ENCODE results near the gene B3GALT6. TPM values are rescaled to one million over a fixed set of nuclear protein-coding genes. Genes with fewer than 3 reads are reported as not detected.

B3GALT6 gene
- total and polyA plus RNA-seq, 8 donors, result 1.8 to 13.8 (median 7.5) TPM; not detected in 1

- Histone ChIP-seq H3K36me3 (peaks cover 54 to 99% (median 96%) of the 10 kb centered on the region in 4 donors), H3K4me1 (peaks cover 0 to 17% (median 5%) of the 10 kb centered on the region in 4 donors), H3K27me3 (no peaks in the 10 kb centered on the region), H3K27ac (peak overlapping the region in 1 of 5 donors; percentile 37), H3K9me3 (no peaks in the 10 kb centered on the region), H3K4me3 (no peak overlapping the region)
- intact Hi-C loops (cut with DNase I; ENCODE audit: low total_unique reads), result no loop called here
- no peak for DNase-seq
- TF ChIP-seq EP300 (IDR thresholded peaks at IDR 0.05) (no peak), CTCF (IDR thresholded peaks at IDR 0.05) (no peak), POLR2A (IDR thresholded peaks at IDR 0.05) (no peak), POLR2AphosphoS5 (IDR thresholded peaks at IDR 0.05) (no peak)
- WGBS, 5 donors, result 87 to 91% (median 89%) methylated on average over 9 of the region's 9 CpGs
Observed at GRCh38 chr1:1264026-1264425, 32.0 kb downstream of the B3GALT6 start.

GRCh38 chr1:1264868-1265272, 32.8 kb downstream of the B3GALT6 start:
- H3K36me3 ChIP-seq, result peaks cover 47 to 96% (median 88%) of the 10 kb centered on the region in 4 donors
- no peak overlapping the region for H3K4me3 ChIP-seq
- intact Hi-C loops (cut with DNase I; ENCODE audit: low total_unique reads), result no loop called here
- no peak for DNase-seq
- peaks cover 0 to 16% (median 8%) of the 10 kb centered on the region in 4 donors for H3K4me1 ChIP-seq
- peak overlapping the region in 2 of 5 donors; percentile 37 to 48 for H3K27ac ChIP-seq
- TF ChIP-seq POLR2A (IDR thresholded peaks at IDR 0.05) (no peak), POLR2AphosphoS5 (IDR thresholded peaks at IDR 0.05) (peak in 1 of 3 donors; percentile 3), EP300 (IDR thresholded peaks at IDR 0.05) (no peak), CTCF (IDR thresholded peaks at IDR 0.05) (no peak)
- no peaks in the 10 kb centered on the region for H3K9me3 ChIP-seq
- 77 to 82% (median 81%) methylated on average over 9 to 10 of the region's 10 CpGs for WGBS, 5 donors
- H3K27me3 ChIP-seq, result no peaks in the 10 kb centered on the region

GRCh38 chr1:1267488-1268283, 35.6 kb downstream of the B3GALT6 start:
- H3K4me1 ChIP-seq, result peaks cover 23 to 44% (median 36%) of the 10 kb centered on the region in 4 donors
- H3K9me3 ChIP-seq, result no peaks in the 10 kb centered on the region
- no peak for DNase-seq
- H3K4me3 ChIP-seq, result no peak overlapping the region
- H3K36me3 ChIP-seq, result peaks cover 29 to 74% (median 68%) of the 10 kb centered on the region in 4 donors
- H3K27ac ChIP-seq, result no peak overlapping the region
- no peaks in the 10 kb centered on the region for H3K27me3 ChIP-seq
- TF ChIP-seq POLR2AphosphoS5 (IDR thresholded peaks at IDR 0.05), result no peak
- TF ChIP-seq CTCF (IDR thresholded peaks at IDR 0.05), result no peak
- no peak for TF ChIP-seq EP300 (IDR thresholded peaks at IDR 0.05)
- TF ChIP-seq POLR2A (IDR thresholded peaks at IDR 0.05), result no peak
- WGBS, 5 donors, result 91 to 96% (median 95%) methylated on average over 39 of the region's 39 CpGs
- intact Hi-C loops (cut with DNase I; ENCODE audit: low total_unique reads), result no loop called here

GRCh38 chr1:1268284-1268682, 36.2 kb downstream of the B3GALT6 start:
- intact Hi-C loops (cut with DNase I; ENCODE audit: low total_unique reads), result no loop called here
- H3K36me3 ChIP-seq, result peaks cover 23 to 68% (median 62%) of the 10 kb centered on the region in 4 donors
- no peak overlapping the region for H3K27ac ChIP-seq
- no peaks in the 10 kb centered on the region for H3K27me3 ChIP-seq
- H3K4me1 ChIP-seq, result peaks cover 27 to 48% (median 40%) of the 10 kb centered on the region in 4 donors
- H3K9me3 ChIP-seq, result no peaks in the 10 kb centered on the region
- WGBS, 5 donors, result 93 to 97% (median 94%) methylated on average over 13 of the region's 13 CpGs
- no peak for DNase-seq
- no peak overlapping the region for H3K4me3 ChIP-seq
- TF ChIP-seq EP300 (IDR thresholded peaks at IDR 0.05), result no peak
- no peak for TF ChIP-seq POLR2AphosphoS5 (IDR thresholded peaks at IDR 0.05)
- no peak for TF ChIP-seq CTCF (IDR thresholded peaks at IDR 0.05)
- no peak for TF ChIP-seq POLR2A (IDR thresholded peaks at IDR 0.05)

Measured in stomach (tissue), 9 donors.